Measurements from ENCODE around the gene SBSN. TPM values are rescaled to one million over a fixed set of nuclear protein-coding genes. Genes with fewer than 3 reads are reported as not detected.

Gene SBSN
- total and polyA plus RNA-seq, 2 experiments from 2014 or later = 3.2 to 7.9 TPM

DNA sequence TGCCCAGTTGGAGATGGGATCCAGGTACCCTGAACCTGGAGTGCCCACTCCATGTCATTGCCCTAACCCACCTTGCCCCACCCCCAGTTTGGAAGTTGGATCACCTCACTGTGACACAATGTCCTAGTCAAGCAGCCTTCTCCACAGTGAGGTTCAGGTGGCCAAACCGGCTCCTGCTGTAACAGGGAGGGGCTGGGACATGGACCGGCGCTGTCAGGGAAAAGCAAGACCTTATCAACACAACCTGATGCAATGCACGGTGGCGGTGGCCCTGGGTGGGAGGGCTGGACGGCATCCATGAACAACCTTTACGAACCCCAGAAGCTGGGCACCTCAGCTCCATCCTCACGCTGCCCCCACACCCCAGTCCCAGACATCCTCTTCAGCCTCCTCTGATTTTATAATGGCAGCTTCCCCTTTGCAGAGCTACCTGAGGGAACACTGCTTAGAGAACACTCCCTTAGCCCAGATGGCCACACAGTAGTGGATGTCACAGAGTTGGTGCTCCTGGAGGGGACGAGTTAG is 36.2 kb downstream of the SBSN start:
- Histone ChIP-seq H3K27ac (no peak overlapping the region), H3F3A (ENCODE audit: insufficient read depth) (no peaks in the 10 kb centered on the region), H3K79me2 (ENCODE audit: insufficient read depth) (no peaks in the 10 kb centered on the region), H3K9me2 (ENCODE audit: insufficient read depth) (no peaks in the 10 kb centered on the region), H3K4me1 (ENCODE audit: insufficient read depth) (no peaks in the 10 kb centered on the region), H3K36me3 (ENCODE audit: low read depth) (no peaks in the 10 kb centered on the region), H3K4me3 (no peak overlapping the region), H2AFZ (no peak overlapping the region), H3K9me3 (ENCODE audit: low read depth) (no peaks in the 10 kb centered on the region), H4K20me1 (ENCODE audit: insufficient read depth) (no peaks in the 10 kb centered on the region), H3K9ac (no peak overlapping the region), H3K4me2 (ENCODE audit: unreplicated experiment) (no peak overlapping the region), H3K27me3 (replicated peaks; ENCODE audit: insufficient read depth) (peaks cover 35% of the 10 kb centered on the region)
- no peak for DNase-seq
- in situ Hi-C loops (cut with MboI) = loop anchor here (10.0 kb wide), 1 partner anchor 137 kb away; the partner anchor contains the start of gene FFAR3
- TF ChIP-seq EZH2phosphoT487 (IDR thresholded peaks at IDR 0.05; ENCODE audit: insufficient read depth, low read depth) = no peak
- TF ChIP-seq EZH2 (IDR thresholded peaks at IDR 0.05; ENCODE audit: insufficient read depth, poor library complexity, severe bottlenecking) = no peak
- WGBS, 2 experiments (ENCODE audit: low coverage in 1 of 2, low lambda C conversion rate in 2 of 2, missing lambda C conversion rate in 2 of 2) = 59 to 60% methylated on average over 9 of the region's 9 CpGs

DNA sequence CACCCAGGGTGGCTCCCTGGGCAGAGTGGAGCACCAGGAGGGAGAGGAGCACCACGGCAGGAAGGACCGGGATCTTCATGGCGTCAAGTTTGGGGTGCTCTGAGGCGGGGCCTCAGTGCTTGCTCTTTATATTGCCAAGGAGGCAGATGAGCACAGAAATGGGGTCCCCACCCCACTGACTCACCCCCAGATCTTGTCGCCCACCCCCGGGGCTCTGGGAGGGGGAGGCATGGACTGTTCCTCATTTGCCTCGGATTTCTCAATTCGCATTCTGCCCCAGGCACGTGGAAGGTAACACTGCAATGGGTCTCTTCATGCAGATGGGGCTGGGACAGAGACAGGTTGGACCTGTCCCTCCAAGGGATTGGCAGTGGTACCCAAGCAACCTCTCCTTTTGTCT is 37.7 kb downstream of the SBSN start, which contains the start of gene KRTDAP:
Gene KRTDAP, minus strand, starts transcription at position 101 of the 400 bp plus-strand sequence. Its CDS starts 22 bp downstream, at position 79.
- Histone ChIP-seq H3K27me3 (replicated peaks; ENCODE audit: insufficient read depth) (peaks cover 39% of the 10 kb centered on the region), H4K20me1 (ENCODE audit: insufficient read depth) (no peaks in the 10 kb centered on the region), H3K36me3 (ENCODE audit: low read depth) (no peaks in the 10 kb centered on the region), H3K9me2 (ENCODE audit: insufficient read depth) (no peaks in the 10 kb centered on the region), H3F3A (ENCODE audit: insufficient read depth) (no peaks in the 10 kb centered on the region), H3K79me2 (ENCODE audit: insufficient read depth) (no peaks in the 10 kb centered on the region), H3K9me3 (ENCODE audit: low read depth) (no peaks in the 10 kb centered on the region), H3K9ac (no peak within 1 kb of the TSS), H3K4me3 (no peak within 1 kb of the TSS), H3K4me1 (ENCODE audit: insufficient read depth) (no peaks in the 10 kb centered on the region), H3K27ac (no peak within 1 kb of the TSS), H2AFZ (no peak within 1 kb of the TSS), H3K4me2 (ENCODE audit: unreplicated experiment) (no peak within 1 kb of the TSS)
- no peak for DNase-seq
- WGBS, 2 experiments (ENCODE audit: low coverage in 1 of 2, low lambda C conversion rate in 2 of 2, missing lambda C conversion rate in 2 of 2) = 62% methylated on average over 9 of the region's 9 CpGs
- in situ Hi-C loops (cut with MboI) = loop anchor here (10.0 kb wide), 1 partner anchor 136 kb away; the partner anchor contains the start of gene FFAR3
- TF ChIP-seq EZH2 (IDR thresholded peaks at IDR 0.05; ENCODE audit: insufficient read depth, poor library complexity, severe bottlenecking) = no peak
- TF ChIP-seq EZH2phosphoT487 (IDR thresholded peaks at IDR 0.05; ENCODE audit: insufficient read depth, low read depth) = no peak

DNA sequence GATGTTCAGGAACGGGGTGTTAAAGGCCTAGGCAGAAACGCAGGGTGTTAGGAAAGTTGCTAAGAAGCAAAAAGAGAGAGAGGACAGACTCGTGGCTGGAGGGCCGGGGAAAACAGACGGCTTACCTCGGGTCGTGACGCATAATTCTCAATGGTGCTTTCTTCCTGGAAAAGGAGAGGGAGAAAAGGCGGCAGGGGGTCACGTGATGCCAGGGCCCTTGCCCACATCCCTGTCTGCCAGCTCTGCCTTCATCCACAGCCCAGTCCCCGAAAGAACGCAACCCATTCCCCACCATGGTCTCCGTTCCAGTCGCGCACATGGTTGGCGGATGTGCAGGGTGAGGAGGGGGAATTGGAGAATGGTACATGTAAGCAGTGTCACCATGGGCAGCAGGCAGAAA is 39.4 kb downstream of the SBSN start:
- no peaks in the 10 kb centered on the region for H3F3A ChIP-seq (ENCODE audit: insufficient read depth)
- no peak for TF ChIP-seq EZH2 (IDR thresholded peaks at IDR 0.05; ENCODE audit: insufficient read depth, poor library complexity, severe bottlenecking)
- TF ChIP-seq EZH2phosphoT487 (IDR thresholded peaks at IDR 0.05; ENCODE audit: insufficient read depth, low read depth) = no peak
- H3K27me3 ChIP-seq (replicated peaks; ENCODE audit: insufficient read depth) = peaks cover 35% of the 10 kb centered on the region
- no peak overlapping the region for H2AFZ ChIP-seq
- H3K4me1 ChIP-seq (ENCODE audit: insufficient read depth) = no peaks in the 10 kb centered on the region
- no peaks in the 10 kb centered on the region for H3K9me2 ChIP-seq (ENCODE audit: insufficient read depth)
- no peaks in the 10 kb centered on the region for H3K79me2 ChIP-seq (ENCODE audit: insufficient read depth)
- no peak overlapping the region for H3K4me2 ChIP-seq (ENCODE audit: unreplicated experiment)
- no peak overlapping the region for H3K4me3 ChIP-seq
- no peak overlapping the region for H3K9ac ChIP-seq
- H4K20me1 ChIP-seq (ENCODE audit: insufficient read depth) = no peaks in the 10 kb centered on the region
- H3K27ac ChIP-seq = no peak overlapping the region
- WGBS, 2 experiments (ENCODE audit: low coverage in 1 of 2, low lambda C conversion rate in 2 of 2, missing lambda C conversion rate in 2 of 2) = 67 to 68% methylated on average over 16 of the region's 16 CpGs
- no peaks in the 10 kb centered on the region for H3K9me3 ChIP-seq (ENCODE audit: low read depth)
- no peak for DNase-seq
- H3K36me3 ChIP-seq (ENCODE audit: low read depth) = no peaks in the 10 kb centered on the region
- in situ Hi-C loops (cut with MboI) = no loop called here

DNA sequence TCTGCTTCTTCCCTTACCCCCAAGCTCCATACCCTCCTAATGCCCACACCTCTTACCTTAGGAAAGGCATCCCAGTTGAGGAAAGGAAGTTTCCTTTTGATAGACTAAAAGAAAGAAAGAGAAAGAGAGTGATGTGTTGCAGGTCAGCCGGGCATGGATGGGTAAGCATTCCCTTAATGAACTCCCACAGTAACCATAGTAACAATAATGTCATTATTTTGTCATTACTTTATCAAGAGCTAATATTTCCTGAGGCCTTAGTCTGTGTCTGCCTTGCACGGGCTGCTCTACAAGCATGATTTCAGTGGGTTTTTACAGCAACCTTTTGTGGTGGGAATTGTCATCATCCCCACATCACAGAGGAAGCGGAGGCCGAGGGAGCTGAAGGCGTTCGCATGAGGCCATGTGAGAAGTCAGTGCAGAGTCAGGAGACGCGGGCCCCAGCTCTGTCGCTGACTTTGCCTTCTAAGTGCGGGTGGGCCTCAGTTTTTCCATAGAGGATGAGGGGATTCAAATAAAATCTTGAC is 40.4 kb downstream of the SBSN start:
- Histone ChIP-seq H3K27ac (no peak overlapping the region), H3K79me2 (ENCODE audit: insufficient read depth) (no peaks in the 10 kb centered on the region), H2AFZ (no peak overlapping the region), H4K20me1 (ENCODE audit: insufficient read depth) (no peaks in the 10 kb centered on the region), H3K9me2 (ENCODE audit: insufficient read depth) (no peaks in the 10 kb centered on the region), H3K36me3 (ENCODE audit: low read depth) (no peaks in the 10 kb centered on the region), H3K9ac (no peak overlapping the region), H3K4me1 (ENCODE audit: insufficient read depth) (no peaks in the 10 kb centered on the region), H3K27me3 (replicated peaks; ENCODE audit: insufficient read depth) (peaks cover 25% of the 10 kb centered on the region), H3F3A (ENCODE audit: insufficient read depth) (no peaks in the 10 kb centered on the region), H3K4me3 (no peak overlapping the region), H3K9me3 (ENCODE audit: low read depth) (no peaks in the 10 kb centered on the region), H3K4me2 (ENCODE audit: unreplicated experiment) (no peak overlapping the region)
- TF ChIP-seq EZH2phosphoT487 (IDR thresholded peaks at IDR 0.05; ENCODE audit: insufficient read depth, low read depth) = no peak
- TF ChIP-seq EZH2 (IDR thresholded peaks at IDR 0.05; ENCODE audit: insufficient read depth, poor library complexity, severe bottlenecking) = no peak
- no peak for DNase-seq
- in situ Hi-C loops (cut with MboI) = no loop called here
- 65 to 70% methylated on average over 10 of the region's 10 CpGs for WGBS, 2 experiments (ENCODE audit: low coverage in 1 of 2, low lambda C conversion rate in 2 of 2, missing lambda C conversion rate in 2 of 2)

Measured in GM23248 (cell line).